GM21526 (cell line): ENCODE data around the gene MMUT.
"Not testable (repeated sequence)": the region's sequence is repeated elsewhere in the genome, so short reads cannot be mapped to it uniquely, and the experiment has no call there.

Experiments
- ATAC-seq: cut with Tn5 transposase; IDR thresholded peaks from one replicate; pipeline ENCODE4 v1.9.1; 2021; ENCODE audit warnings: moderate library complexity; ENCODE audit not compliant: unreplicated experiment, low FRiP score

MMUT gene

DNA sequence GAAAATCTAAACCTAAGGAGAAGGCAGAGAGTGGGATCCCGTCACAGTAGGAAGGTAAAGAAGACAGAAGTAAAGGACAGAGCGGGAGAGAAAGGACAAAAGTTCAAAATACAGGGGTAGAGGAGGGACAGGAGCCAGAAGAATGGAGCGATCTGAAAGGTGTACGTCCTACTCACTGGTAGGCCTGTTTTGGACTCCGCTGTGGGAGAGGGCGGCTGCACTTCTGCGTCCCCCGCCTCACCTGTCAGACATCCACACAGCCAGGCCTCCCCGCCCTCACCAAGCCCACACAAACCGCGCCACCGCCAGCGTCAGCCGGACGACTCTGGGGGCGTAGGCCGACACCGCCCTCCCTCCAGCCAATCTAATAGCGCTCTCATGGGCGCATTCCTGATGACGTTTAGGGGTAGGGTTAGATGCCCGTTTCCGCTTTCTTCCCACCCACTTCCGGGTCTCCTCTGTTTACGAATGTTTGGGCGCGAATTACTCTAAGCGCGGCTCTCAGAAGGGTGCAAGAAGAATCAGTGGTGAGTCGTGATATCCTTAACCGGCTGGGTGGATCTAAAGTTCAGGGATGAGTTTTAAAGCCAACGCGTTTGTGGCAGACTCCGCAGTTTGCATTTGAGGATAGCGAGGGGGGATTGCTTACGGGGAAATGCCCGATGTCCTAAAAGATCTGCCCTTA is at the start of gene MMUT, which contains the start of gene CENPQ:
MMUT (minus strand) TSS at position 327 of the 685 bp plus-strand sequence. CDS start 3,787 bp downstream, outside the sequence.
CENPQ (plus strand) TSS at position 444 of the 685 bp plus-strand sequence. CDS start 6,807 bp downstream, outside the sequence.
- peak; percentile 98 for ATAC-seq

DNA sequence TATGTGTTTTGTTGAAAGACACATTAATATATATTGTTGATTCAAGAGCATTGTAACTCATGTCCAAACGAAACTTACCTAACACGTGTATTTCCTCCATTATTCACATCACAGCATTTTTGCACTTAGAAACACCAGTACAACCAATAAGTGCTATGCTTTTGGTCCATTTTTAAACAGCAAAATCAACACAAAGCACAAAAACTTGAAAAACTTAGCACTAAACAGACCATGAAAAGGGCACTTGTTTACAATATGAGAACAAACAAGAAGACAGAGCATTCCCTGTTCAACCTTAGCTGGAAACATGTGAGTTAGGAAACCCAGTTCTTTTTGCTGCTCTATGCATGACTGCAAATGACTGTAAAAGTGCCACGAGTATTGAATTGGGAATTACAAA is 46.3 kb upstream of the MMUT start:
- ATAC-seq, result no peak

DNA sequence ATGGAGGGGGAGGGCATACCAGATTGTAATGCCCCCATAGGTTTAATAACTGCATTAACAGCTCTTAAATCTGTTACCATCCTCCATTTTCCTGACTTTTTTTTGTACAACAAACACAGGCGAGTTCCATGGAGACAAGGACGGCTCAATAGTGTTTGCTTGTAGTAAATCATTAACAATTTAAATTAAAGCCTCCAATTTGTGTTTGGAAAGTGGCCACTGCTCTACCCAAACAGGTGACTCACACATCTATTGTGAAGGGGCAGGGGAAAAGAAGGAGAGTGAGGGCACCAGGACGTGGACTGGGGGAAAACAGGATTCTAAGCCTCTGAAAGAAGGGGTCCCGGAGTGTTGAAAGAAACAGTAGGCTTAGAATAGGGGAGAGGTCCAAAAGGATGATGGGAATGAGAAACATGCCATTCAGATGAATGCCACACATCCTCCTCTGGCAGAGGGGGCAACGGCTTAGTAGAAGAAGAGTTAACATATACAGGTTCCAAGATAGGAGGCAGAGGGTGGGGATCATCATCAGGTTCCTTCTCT is 43.6 kb upstream of the MMUT start:
- ATAC-seq, result no peak

DNA sequence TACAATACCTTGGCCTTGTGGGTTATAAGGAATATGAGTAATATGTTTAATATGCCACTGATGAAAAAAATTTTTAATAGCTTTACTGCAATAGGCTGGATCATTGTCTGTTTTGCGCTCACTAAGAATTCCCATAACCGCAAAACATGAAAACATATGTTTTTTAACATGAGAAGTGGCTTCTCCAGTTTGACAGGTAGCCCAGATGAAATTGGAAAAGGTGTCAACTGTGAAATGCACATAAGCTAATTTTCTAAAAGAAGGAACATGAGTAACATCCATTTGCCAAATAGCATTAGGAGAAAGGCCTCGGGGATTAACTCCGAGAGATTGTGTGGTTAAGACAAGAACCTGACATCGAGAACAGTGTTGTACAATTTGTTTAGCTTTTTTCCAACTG is 41.6 kb upstream of the MMUT start:
- ATAC-seq, result no peak

DNA sequence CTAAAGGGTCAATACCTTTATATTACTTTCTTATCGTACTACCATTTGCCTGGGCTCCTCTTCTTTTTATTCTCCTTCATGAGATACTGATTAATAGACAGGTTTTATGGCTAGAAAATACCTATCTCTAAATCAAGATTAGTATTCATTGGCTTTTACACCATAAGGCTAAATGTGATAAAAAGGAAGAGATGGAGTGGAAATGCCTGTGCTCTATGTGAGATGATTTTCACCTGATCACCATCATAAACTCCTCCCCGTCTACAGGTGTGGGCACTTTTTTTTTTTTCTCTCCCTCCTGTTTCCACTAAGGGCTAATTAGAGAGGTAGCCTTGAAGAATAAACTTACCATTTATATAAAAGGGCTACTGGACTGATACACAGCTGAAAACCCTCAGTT is 36.6 kb upstream of the MMUT start, which contains the start of gene GLYATL3:
GLYATL3 (plus strand) TSS at position 301 of the 400 bp plus-strand sequence. CDS start 12,068 bp downstream, outside the sequence.
- ATAC-seq, result no peak

DNA sequence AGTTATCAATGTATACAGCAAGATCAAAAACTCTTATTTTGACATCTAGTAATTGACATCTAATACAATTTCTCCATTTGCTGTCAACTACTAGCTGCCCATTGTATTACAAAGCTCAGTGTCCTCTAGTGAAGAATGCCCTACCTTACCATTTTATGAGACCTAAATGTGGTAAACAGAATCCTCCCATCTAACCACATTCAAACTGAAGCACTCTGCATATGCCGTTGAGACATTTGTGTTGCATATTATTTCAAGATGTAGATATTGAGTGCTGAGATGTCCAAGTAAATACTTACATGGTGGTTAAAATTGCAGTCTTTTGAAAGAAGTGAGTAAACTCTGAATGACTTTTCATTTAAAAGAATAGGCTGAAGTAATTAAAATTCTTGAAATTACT is 36.1 kb upstream of the MMUT start:
- ATAC-seq, result no peak

DNA sequence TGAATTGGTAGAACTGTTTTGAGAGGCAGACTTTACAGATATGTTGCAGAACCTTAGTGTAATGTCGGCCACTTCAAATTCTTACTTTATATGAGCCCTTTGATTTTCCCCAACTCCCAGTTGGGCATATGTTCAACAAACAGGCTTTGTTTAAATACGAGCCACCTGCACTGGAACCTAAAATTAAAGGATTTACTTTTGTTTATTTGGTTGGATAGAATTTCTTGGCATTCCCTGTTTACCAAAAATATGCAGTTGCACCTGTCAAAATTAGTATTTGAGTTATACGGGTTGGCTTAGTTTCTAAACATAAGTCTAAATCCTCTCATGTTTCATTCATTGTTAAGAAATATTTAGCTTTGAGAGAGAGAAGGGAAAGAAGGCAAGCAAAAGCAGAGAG is 34.3 kb upstream of the MMUT start:
- no peak for ATAC-seq

DNA sequence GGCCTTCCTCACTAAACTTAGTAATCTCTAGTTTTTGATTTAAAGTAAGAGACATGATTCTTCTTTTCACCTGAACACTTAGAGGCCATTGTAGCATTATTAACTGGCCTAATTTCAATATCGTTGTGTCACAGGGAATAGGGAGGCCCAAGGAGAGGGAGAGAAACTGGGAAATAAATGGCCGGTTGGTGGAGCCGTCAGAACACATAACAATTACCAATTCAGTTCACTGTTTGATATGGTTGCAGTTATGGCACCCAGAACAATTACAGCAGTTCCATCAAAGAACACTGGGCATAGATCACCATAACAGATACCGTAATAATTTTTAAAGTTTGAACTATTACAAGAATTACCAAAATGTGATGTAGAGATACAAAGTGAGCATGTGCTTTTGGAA is 27.6 kb upstream of the MMUT start:
- no peak for ATAC-seq

DNA sequence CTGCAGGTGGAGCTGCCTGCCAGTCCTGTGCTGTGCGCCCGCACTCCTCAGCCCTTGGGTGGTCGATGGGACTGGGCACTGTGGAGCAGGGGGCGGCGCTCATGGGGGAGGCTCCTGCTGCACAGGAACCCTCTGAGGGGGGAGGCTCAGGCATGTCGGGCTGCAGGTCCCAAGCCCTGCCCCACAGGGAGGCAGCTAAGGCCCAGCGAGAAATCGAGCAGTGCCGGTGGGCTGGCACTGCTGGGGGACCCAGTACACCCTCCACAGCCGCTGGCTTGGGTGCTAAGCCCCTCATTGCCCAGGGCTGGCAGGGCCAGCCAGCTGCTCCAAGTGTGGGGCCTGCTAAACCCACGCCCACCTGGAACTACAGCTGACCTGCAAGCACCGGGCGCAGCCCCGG is 20.3 kb upstream of the MMUT start:
- ATAC-seq, result not testable (repeated sequence)

DNA sequence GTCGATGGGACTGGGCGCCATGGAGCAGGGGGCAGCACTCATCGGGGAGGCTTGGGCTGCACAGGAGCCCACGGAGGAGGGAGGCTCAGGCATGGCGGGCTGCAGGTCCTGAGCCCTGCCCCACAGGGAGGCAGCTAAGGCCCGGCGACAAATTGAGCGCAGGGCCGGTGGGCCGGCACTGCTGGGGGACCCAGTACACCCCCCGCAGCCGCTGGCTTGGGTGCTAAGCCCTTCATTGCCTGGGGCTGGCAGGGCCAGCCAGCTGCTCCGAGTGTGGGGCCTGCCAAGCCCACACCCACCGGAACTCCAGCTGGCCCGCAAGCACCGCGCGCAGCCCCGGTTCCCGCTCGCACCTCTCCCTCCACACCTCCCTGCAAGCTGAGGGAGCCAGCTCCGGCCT is 18.8 kb upstream of the MMUT start:
- not testable (repeated sequence) for ATAC-seq

DNA sequence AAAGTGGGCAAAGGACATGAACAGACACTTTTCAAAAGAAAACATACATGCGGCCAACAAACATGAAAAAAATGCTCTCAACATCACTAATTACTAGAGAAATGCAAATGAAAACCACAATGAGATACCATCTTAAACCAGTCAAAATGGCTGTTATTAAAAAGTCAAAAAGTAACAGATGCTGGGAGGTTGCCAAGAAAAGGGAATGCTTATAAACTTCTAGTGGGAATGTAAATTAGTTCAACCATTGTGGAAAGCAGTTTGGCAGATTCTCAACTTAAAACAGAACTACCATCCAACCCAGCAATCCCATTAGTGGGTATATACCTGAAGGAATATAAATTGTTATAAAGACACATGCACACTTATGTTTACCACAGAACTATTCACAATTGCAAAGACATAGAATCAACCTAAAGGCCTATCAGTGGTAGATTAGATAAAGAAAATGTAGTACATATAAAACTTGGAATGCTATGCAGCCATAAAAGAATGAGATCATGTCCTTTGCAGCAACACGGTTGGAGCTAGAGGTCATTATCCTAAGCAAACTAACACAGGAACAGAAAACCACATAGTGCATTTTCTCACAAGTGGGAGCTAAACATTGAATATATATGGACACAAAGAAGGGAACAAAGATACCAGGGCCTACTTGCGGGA is 16.4 kb upstream of the MMUT start:
- ATAC-seq, result no peak

DNA sequence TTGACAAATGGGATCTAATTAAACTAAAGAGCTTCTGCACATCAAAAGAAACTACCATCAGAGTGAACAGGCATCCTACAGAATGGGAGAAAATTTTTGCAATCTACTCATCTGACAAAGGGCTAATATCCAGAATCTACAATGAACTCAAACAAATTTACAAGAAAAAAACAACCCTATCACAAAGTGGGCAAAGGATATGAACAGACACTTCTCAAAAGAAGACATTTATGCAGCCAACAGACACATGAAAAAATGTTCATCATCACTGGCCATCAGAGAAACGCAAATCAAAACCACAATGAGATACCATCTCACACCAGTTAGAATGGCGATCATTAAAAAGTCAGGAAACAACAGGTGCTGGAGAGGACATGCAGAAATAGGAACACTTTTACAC is 13.5 kb upstream of the MMUT start:
- not testable (repeated sequence) for ATAC-seq

DNA sequence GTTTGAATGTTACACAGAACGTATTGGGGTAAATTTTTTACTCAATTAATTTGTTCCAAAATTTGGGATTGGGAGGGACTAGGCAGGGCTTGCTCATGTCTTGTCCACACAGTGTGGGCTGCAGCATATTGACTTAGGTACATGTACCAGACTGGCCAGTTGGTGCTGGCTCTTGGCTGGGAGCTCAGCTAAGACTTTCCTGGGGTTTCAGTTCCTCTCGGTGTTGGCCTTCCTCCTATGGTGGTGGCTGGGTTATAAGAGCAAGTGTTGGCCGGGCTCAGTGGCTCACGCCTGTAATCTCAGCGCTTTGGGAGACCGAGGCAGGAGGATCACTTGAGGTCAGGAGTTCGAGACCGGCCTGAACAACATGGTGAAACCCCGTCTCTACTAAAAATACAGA is 5.0 kb upstream of the MMUT start:
- no peak for ATAC-seq

DNA sequence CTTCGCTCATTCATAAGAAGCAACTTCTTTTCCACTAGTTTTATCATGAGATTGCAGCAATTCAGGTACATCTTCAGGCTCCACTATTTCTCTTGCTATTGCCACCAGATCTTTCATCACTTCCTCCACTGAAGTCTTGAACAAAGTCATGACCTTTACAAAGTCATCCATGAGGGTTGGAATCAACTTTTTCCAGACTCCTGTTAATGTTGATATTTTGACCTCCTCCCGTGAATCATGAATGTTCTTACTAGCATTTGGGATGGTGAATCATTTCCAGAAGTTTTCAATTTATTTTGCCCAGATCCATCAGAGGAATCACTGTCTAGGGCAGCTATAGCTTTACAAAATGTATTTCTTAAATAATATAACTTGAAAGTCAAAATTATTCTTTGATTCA is 1.6 kb upstream of the MMUT start:
- ATAC-seq, result no peak

DNA sequence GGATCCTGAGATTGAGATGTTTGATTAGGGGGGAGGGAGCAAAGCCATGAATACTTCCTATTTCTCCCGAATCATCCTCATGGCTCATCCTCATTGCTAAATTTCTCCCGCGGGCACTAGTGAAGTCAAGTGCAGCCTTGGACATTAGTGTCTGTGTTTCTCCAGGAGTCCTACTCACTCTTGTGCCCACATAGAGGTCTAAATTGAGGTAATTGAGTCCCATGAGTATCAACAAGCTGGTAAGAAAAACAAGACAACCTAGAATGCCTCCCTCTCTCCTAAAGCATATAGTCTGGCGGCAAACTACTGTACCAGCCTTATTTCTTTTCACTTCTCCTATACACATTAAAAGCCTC is 537 bp upstream of the MMUT start:
- peak; percentile 5 for ATAC-seq

DNA sequence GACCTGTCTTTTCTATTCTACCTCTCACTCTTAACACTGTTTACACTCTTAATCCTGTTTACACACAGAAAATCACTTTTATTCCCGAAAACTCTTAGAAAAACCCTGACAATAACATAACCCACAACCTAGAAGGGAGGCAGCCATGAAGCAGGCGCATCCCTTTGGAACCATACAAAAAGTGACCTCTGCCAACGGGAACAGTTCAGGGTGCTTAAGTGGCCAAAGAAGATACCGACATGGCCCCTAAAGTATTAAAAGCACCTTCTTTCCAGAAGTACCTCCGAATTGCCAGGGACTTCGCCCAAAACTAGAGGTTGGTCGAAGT is 490 bp downstream of the MMUT start:
- peak; percentile 3 for ATAC-seq

DNA sequence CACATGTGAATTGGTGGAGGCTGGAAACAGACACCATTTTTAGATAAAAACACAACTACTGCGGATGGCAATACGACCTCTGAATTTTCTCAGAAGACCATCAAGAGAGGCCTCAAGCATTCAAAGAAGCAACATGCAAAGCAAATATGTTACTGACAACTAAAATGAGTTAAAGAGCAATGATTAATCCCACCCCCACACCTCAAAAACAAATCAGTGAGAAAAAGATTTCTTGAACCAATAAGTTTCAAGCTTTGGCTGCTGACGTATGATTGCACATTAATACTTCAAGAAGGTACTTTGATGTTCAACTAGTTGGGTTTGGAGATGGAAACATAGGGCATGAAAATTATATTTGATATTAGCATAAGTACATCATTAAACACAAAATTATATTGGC is 982 bp downstream of the MMUT start:
- no peak for ATAC-seq

DNA sequence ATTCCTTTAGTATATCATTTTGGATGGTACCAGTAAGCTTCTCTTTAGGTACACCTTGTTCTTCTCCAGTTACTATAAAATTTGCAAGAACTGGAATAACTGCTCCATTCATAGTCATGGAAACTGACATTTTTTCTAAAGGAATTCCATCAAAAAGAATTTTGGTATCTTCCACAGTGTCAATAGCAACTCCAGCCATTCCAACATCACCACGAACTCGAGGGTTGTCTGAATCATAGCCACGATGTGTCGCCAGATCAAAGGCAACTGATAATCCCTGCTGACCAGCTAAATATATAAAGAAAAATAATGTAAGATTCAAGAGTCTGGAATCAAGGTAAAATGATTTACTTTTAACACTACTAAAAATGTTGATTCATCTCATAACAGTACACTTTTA is 5.3 kb downstream of the MMUT start:
- ATAC-seq, result no peak

DNA sequence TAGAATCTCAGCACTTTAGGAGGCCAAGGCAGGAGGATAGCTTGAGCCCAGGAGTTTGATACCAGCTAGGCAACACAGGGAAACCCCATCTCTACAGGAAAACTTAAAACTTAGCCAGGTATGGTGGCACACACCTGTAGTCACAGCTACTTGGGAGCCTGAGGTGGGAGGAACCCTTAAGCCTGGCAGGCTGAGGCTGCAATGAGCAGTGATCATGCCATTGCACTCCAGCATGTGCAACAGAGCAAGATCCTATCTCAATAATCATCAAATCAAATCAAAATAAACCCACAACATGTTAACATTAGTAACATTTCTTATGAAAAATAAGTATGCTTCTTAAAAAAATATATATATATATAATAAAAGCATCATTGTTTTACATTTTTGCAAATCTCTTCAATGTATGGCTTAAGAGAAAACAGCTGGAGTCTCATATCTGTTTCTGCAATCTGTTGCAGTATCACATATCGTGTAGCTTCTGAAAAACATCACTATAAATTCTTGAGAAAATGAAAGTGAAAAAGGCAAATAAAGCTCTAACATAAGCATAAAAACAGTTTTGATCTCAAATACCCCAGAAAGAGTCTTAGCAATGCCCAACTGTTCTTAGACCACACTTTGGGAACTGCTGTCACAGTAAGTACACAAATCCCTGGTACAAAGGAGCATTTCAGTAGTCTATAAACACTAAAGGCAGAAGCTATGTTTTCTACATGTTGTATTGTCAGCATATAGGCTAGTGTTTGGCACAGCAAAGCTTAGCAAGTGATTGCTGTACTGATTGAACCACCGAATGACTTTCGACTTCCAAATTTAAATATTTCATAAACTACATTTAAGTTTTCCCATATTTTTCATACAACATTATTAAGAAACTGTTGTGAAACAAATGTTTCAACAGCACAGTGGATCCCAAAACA is 8.0 kb downstream of the MMUT start:
- peak; percentile 74 for ATAC-seq

DNA sequence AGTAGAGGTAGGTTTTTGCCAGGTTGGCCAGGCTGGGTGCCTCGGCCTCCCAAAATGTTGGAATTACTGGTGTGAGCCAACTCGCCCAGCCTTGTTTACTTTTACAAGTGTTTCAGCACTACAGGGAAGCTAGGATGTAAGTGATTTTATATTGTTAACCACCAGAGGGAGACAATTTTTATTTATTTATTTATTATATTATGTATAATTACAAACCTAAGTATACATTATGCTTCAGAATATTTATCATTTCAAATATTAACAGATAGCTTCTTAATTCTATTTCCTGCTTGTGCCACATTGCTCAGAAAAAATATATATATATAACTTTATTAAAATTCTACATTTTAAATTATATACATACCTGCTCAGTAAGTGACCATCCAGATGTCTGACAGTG is 9.8 kb downstream of the MMUT start:
- no peak for ATAC-seq

DNA sequence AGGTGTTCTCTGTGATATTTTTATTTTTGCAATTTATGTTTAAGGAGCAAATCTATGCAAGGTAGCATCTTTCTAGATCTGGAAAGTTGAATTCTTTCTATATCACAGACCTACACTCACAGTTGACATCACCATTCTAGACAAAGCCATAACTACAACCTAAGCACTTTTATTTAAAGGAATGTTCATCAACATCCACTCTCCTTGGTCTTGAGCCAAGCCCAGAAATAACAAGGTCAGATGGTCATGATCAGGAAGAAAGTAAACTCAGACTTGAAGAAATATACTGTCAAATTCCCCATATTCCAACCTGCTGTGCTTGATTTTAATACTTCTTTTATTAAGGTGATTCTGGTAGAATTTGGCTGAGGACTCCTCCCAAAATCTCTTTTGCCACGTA is 32.2 kb downstream of the MMUT start:
- ATAC-seq, result no peak
